ENCODE measurements around the gene TOX2.

Gene TOX2

GRCh38 chr20:44104798-44105517 lies 190.3 kb downstream of the TOX2 start (continued):
- TF ChIP-seq KLF16 (tag by site-specific recombination; IDR thresholded peaks at IDR 0.05) (peak; percentile 55; the same call in 1 of the 2 replicates), ZNF621 (tag by site-specific recombination; IDR thresholded peaks at IDR 0.05) (no peak), ZNF596 (tag by site-specific recombination; IDR thresholded peaks at IDR 0.05) (no peak), MYNN (tag by site-specific recombination; IDR thresholded peaks at IDR 0.05; ENCODE audit: borderline replicate concordance) (no peak), YY1 (tag by site-specific recombination; IDR thresholded peaks at IDR 0.05) (no peak), PRDM2 (tag by site-specific recombination; IDR thresholded peaks at IDR 0.05; ENCODE audit: borderline replicate concordance) (no peak), ZNF362 (tag by site-specific recombination; IDR thresholded peaks at IDR 0.05) (0 out of 2 replicates have a peak, but pooled peaks have one; percentile 51), ZNF639 (tag by site-specific recombination; IDR thresholded peaks at IDR 0.05) (no peak), ZNF121 (tag by site-specific recombination; IDR thresholded peaks at IDR 0.05) (no peak; the same call in 1 of the 2 replicates), ZNF473 (tag by site-specific recombination; IDR thresholded peaks at IDR 0.05) (no peak), ZNF785 (tag by site-specific recombination; IDR thresholded peaks at IDR 0.05) (no peak), ZNF830 (tag by site-specific recombination; IDR thresholded peaks at IDR 0.05; ENCODE audit: low read depth) (no peak), ZBTB1 (tag by site-specific recombination; IDR thresholded peaks at IDR 0.05) (no peak), ZNF24 (tag by site-specific recombination; IDR thresholded peaks at IDR 0.05) (no peak), GLI4 (tag by site-specific recombination; IDR thresholded peaks at IDR 0.05) (no peak), ZFP3 (tag by site-specific recombination; IDR thresholded peaks at IDR 0.05; ENCODE audit: low read depth) (no peak), HOXC10 (CRISPR knock-in tag; IDR thresholded peaks at IDR 0.05) (no peak), ZNF157 (tag by site-specific recombination; IDR thresholded peaks at IDR 0.05) (no peak), ZNF701 (tag by site-specific recombination; IDR thresholded peaks at IDR 0.05) (no peak), WT1 (tag by site-specific recombination; IDR thresholded peaks at IDR 0.05) (no peak), ZNF510 (tag by site-specific recombination; IDR thresholded peaks at IDR 0.05; ENCODE audit: insufficient replicate concordance) (no peak), ZNF670 (tag by site-specific recombination; IDR thresholded peaks at IDR 0.05; ENCODE audit: low read depth) (no peak), ZNF548 (tag by site-specific recombination; IDR thresholded peaks at IDR 0.05) (no peak), ZNF214 (tag by site-specific recombination; IDR thresholded peaks at IDR 0.05; ENCODE audit: borderline replicate concordance) (no peak), ZNF585B (tag by site-specific recombination; IDR thresholded peaks at IDR 0.05) (no peak), ZNF549 (tag by site-specific recombination; IDR thresholded peaks at IDR 0.05) (no peak), ZBTB6 (tag by site-specific recombination; IDR thresholded peaks at IDR 0.05) (no peak), BCL6B (tag by site-specific recombination; IDR thresholded peaks at IDR 0.05) (no peak), ZNF571 (tag by site-specific recombination; IDR thresholded peaks at IDR 0.05) (no peak), ZFP37 (tag by site-specific recombination; IDR thresholded peaks at IDR 0.05) (no peak), REPIN1 (tag by site-specific recombination; IDR thresholded peaks at IDR 0.05; ENCODE audit: low read depth) (no peak)

Measured in HEK293 (cell line).